Adipocyte (in vitro differentiated cells): ENCODE results near the gene MYL4.
"Not testable (repeated sequence)": the region's sequence is repeated elsewhere in the genome, so short reads cannot be mapped to it uniquely, and the experiment has no call there.

ENCODE experiments used
- DNase-seq: peaks from one replicate; pipeline ENCODE4 v3.0.0-alpha.2; 2015; ENCODE audit warnings: low read depth
- H3K27me3 ChIP-seq: replicated peaks from 2 replicates; pipeline ENCODE4 v1.7.0; 2013; ENCODE audit warnings: mild to moderate bottlenecking, low read length, moderate library complexity; ENCODE audit not compliant: control insufficient read depth, insufficient read depth
- H3K36me3 ChIP-seq: 2 replicates; pipeline ENCODE4 v1.7.0; 2013; ENCODE audit warnings: low read length, mild to moderate bottlenecking, moderate library complexity; ENCODE audit not compliant: control insufficient read depth, insufficient read depth, severe bottlenecking
- H3K4me1 ChIP-seq: 2 replicates; pipeline ENCODE4 v1.7.0; 2013; ENCODE audit warnings: mild to moderate bottlenecking, low read length, moderate library complexity; ENCODE audit not compliant: control insufficient read depth, insufficient read depth
- H3K4me3 ChIP-seq: 2 replicates; pipeline ENCODE4 v1.7.0; 2013; ENCODE audit warnings: mild to moderate bottlenecking, low read length, moderate library complexity
- H3K9ac ChIP-seq: 2 replicates; pipeline ENCODE4 v1.7.0; 2013; ENCODE audit warnings: mild to moderate bottlenecking, low read length, moderate library complexity
- H3K9me3 ChIP-seq: 2 replicates; pipeline ENCODE4 v1.7.0; 2013; ENCODE audit warnings: mild to moderate bottlenecking, low read length, moderate library complexity; ENCODE audit not compliant: control insufficient read depth

The MYL4 gene

GRCh38 chr17:47210779-47211178, 1.6 kb downstream of the MYL4 start:
- no peaks in the 10 kb centered on the region for H3K36me3 ChIP-seq
- H3K9ac ChIP-seq: no peak overlapping the region
- no peaks in the 10 kb centered on the region for H3K27me3 ChIP-seq
- H3K9me3 ChIP-seq: no peaks in the 10 kb centered on the region
- DNase-seq: no peak
- H3K4me3 ChIP-seq: no peak overlapping the region
- H3K4me1 ChIP-seq: peaks cover 3% of the 10 kb centered on the region

GRCh38 chr17:47212458-47212857, 3.3 kb downstream of the MYL4 start:
- Histone ChIP-seq H3K4me3 (no peak overlapping the region), H3K9ac (no peak overlapping the region), H3K27me3 (no peaks in the 10 kb centered on the region), H3K9me3 (no peaks in the 10 kb centered on the region), H3K36me3 (no peaks in the 10 kb centered on the region), H3K4me1 (no peaks in the 10 kb centered on the region)
- DNase-seq: no peak

DNA sequence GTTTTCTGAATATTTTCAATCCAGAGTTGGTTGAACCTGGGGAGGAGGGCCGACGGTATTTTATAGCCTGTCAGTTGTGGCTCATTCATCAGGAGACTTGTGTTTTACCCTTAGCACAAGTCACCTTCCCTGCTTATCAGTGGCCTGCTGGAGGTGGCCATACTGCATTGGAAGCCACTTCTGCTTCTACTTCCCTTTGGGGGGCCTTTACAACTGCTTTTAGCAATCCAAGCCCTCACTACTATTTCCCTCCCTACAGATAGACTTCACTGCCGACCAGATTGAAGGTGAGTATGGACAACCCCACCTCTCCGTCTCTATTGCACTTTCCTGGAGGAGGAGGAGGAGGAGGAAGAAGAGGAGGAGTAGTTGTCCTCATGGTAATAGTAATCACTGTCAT, 4.4 kb downstream of the MYL4 start:
- no peaks in the 10 kb centered on the region for H3K27me3 ChIP-seq
- DNase-seq: no peak
- H3K4me3 ChIP-seq: no peak overlapping the region
- no peaks in the 10 kb centered on the region for H3K36me3 ChIP-seq
- H3K9ac ChIP-seq: no peak overlapping the region
- H3K9me3 ChIP-seq: no peaks in the 10 kb centered on the region
- no peaks in the 10 kb centered on the region for H3K4me1 ChIP-seq

DNA sequence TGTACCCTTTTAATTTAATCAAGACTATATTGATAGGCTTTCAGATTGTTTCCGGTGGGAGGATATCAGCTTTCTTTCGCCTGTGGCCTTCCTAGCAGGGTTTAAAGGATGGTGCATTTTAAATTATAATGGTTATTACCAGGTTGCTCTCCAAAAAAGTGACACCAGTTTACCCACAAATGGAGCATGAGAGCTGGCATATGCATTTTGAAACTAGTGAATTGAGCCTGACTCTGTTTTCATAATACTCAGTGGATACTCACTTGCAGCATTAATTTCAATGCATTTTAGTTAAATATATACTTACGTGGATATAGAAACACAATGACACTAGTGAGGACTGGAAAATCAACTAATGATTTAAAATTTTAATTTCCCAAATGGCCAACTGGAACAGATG, 5.8 kb downstream of the MYL4 start:
- DNase-seq: no peak
- Histone ChIP-seq H3K27me3 (peaks cover under 1% of the 10 kb centered on the region), H3K4me3 (no peak overlapping the region), H3K36me3 (no peaks in the 10 kb centered on the region), H3K9ac (no peak overlapping the region), H3K4me1 (no peaks in the 10 kb centered on the region), H3K9me3 (no peaks in the 10 kb centered on the region)

GRCh38 chr17:47216821-47217220, 7.7 kb downstream of the MYL4 start:
- H3K36me3 ChIP-seq, H3K4me1 ChIP-seq, H3K9ac ChIP-seq, H3K4me3 ChIP-seq, DNase-seq, H3K9me3 ChIP-seq: not testable (repeated sequence)
- H3K27me3 ChIP-seq: peaks cover 10% of the 10 kb centered on the region

GRCh38 chr17:47217279-47217678, 8.1 kb downstream of the MYL4 start:
- not testable (repeated sequence) for DNase-seq, H3K4me3 ChIP-seq, H3K36me3 ChIP-seq, H3K4me1 ChIP-seq, H3K9me3 ChIP-seq, H3K9ac ChIP-seq
- peaks cover 10% of the 10 kb centered on the region for H3K27me3 ChIP-seq

DNA sequence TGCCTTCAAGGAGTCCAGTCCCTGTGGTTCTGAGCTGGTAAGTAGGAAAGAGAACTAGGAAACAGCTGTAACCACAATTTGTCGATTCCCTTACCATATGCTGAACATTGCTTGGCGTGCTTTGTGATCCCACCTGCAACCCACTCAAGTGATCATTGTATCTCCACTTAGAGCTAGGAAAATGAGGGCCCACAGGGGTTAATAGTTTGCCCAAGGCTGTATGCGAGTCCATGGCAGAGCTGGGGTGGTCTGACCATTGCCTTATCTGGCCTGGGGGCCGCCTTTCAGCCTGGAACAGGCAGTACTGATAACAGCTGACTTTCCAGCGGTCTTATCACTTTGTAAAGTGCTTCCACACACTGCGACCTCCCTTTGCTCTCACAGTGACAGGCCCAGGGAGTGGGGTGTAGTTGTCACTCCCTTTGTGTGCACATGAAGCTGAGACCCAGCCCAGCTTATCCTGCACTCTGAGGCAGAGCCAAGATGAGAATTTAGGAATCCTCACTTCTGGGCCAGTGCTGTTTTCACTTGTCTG, 9.8 kb downstream of the MYL4 start:
- H3K27me3 ChIP-seq: peaks cover 10% of the 10 kb centered on the region
- no peaks in the 10 kb centered on the region for H3K4me1 ChIP-seq
- no peaks in the 10 kb centered on the region for H3K9me3 ChIP-seq
- no peak overlapping the region for H3K9ac ChIP-seq
- H3K36me3 ChIP-seq: no peaks in the 10 kb centered on the region
- no peak overlapping the region for H3K4me3 ChIP-seq
- no peak for DNase-seq

- H3K4me1 ChIP-seq: peaks cover 4% of the 10 kb centered on the region
- peaks cover 10% of the 10 kb centered on the region for H3K27me3 ChIP-seq
- no peak overlapping the region for H3K9ac ChIP-seq
- no peaks in the 10 kb centered on the region for H3K36me3 ChIP-seq
- no peaks in the 10 kb centered on the region for H3K9me3 ChIP-seq
- H3K4me3 ChIP-seq: no peak overlapping the region
- no peak for DNase-seq
Measured at GRCh38 chr17:47219621-47220475, 10.7 kb downstream of the MYL4 start.

- H3K4me1 ChIP-seq: peaks cover 11% of the 10 kb centered on the region
- DNase-seq: no peak
- no peaks in the 10 kb centered on the region for H3K36me3 ChIP-seq
- no peak overlapping the region for H3K4me3 ChIP-seq
- no peak overlapping the region for H3K9ac ChIP-seq
- H3K27me3 ChIP-seq: peaks cover 10% of the 10 kb centered on the region
- no peaks in the 10 kb centered on the region for H3K9me3 ChIP-seq
Measured at GRCh38 chr17:47220531-47220999, 11.4 kb downstream of the MYL4 start.

DNA sequence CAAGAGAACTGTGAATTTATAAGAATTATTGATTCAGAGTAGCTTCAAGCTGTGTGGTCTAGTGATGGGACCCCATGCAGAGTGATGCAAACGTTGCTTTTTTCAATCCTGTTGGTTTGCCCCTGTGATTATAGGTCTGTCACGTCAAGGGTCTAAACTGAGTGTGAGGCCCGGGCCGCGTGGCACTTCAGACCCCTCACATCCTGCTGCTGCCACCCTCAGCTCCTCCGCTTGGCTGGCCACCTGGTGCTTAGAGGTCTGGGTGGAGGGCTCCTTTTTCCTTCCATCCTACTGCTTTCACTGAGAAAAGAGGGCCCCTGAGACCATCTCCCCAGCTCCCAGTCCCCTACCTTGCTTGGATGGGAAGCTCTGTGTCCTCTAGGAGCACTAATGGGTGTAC, 12.0 kb downstream of the MYL4 start:
- Histone ChIP-seq H3K27me3 (peaks cover 10% of the 10 kb centered on the region), H3K4me3 (no peak overlapping the region), H3K9ac (no peak overlapping the region), H3K9me3 (no peaks in the 10 kb centered on the region), H3K4me1 (peaks cover 17% of the 10 kb centered on the region), H3K36me3 (no peaks in the 10 kb centered on the region)
- DNase-seq: no peak

DNA sequence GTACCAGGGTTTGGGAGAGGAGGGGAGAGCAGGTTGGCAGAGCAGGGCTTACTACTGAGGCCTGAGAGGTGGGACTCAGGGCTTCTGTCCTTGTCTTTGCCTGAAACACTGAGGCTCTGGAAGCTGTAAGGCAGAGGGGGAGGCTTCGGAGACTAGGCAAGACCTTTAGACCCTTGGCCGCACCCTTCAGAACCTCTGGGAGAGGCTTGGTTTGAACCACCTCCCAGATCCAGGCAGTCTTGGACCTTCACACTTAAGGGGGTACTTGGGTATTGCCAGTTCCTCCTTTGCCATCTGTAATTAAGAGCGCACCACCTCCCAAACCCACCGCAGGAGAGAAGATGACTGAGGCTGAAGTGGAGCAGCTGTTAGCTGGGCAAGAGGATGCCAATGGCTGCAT, 12.9 kb downstream of the MYL4 start:
- Histone ChIP-seq H3K27me3 (peaks cover 10% of the 10 kb centered on the region), H3K9ac (no peak overlapping the region), H3K36me3 (no peaks in the 10 kb centered on the region), H3K4me3 (no peak overlapping the region), H3K4me1 (peaks cover 18% of the 10 kb centered on the region), H3K9me3 (no peaks in the 10 kb centered on the region)
- no peak for DNase-seq
